HG03378 (cell line): ENCODE data around the gene RNF148.
"Not testable (repeated sequence)": the region's sequence is repeated elsewhere in the genome, so short reads cannot be mapped to it uniquely, and the experiment has no call there.

Experiments
- ATAC-seq: cut with Tn5 transposase; IDR thresholded peaks from one replicate; pipeline ENCODE4 v1.9.1; 2021; ENCODE audit warnings: mild to moderate bottlenecking, moderate library complexity; ENCODE audit not compliant: unreplicated experiment

Gene RNF148

GRCh38 chr7:122691569-122692235, 11.0 kb downstream of the RNF148 start:
- ATAC-seq, result no peak

GRCh38 chr7:122689346-122690109, 13.2 kb downstream of the RNF148 start:
- no peak for ATAC-seq

GRCh38 chr7:122688400-122688998, 14.2 kb downstream of the RNF148 start:
- no peak for ATAC-seq

- no peak for ATAC-seq
These were observed 16.3 kb downstream of the RNF148 start for GRCh38 chr7:122686360-122686878.

GRCh38 chr7:122684504-122684903, 18.2 kb downstream of the RNF148 start:
- ATAC-seq, result no peak

GRCh38 chr7:122682815-122683550, 19.7 kb downstream of the RNF148 start:
- no peak for ATAC-seq

GRCh38 chr7:122681186-122681585, 21.5 kb downstream of the RNF148 start:
- ATAC-seq, result not testable (repeated sequence)

GRCh38 chr7:122679813-122680212, 22.9 kb downstream of the RNF148 start:
- no peak for ATAC-seq

GRCh38 chr7:122679269-122679709, 23.4 kb downstream of the RNF148 start:
- not testable (repeated sequence) for ATAC-seq

GRCh38 chr7:122677149-122677548, 25.6 kb downstream of the RNF148 start:
- no peak for ATAC-seq

- no peak for ATAC-seq
These were observed 26.3 kb downstream of the RNF148 start for GRCh38 chr7:122676466-122676865.

GRCh38 chr7:122675621-122676020, 27.1 kb downstream of the RNF148 start:
- no peak for ATAC-seq

- ATAC-seq, result no peak
These were observed 27.7 kb downstream of the RNF148 start for GRCh38 chr7:122675011-122675410.

GRCh38 chr7:122674502-122674901, 28.2 kb downstream of the RNF148 start:
- no peak for ATAC-seq

GRCh38 chr7:122673951-122674350, 28.8 kb downstream of the RNF148 start:
- ATAC-seq, result no peak

- no peak for ATAC-seq
These were observed 30.2 kb downstream of the RNF148 start for GRCh38 chr7:122672536-122672935.

- no peak for ATAC-seq
These were observed 39.0 kb downstream of the RNF148 start for GRCh38 chr7:122663733-122664132.

- no peak for ATAC-seq
These were observed 43.9 kb downstream of the RNF148 start for GRCh38 chr7:122658856-122659255.

GRCh38 chr7:122653685-122654084, 49.0 kb downstream of the RNF148 start:
- ATAC-seq, result no peak

GRCh38 chr7:122652876-122653275, 49.8 kb downstream of the RNF148 start:
- ATAC-seq, result no peak
